NCI-H128 (cell line): ENCODE measurements around the gene KIZ.
"Not testable (repeated sequence)": the region's sequence is repeated elsewhere in the genome, so short reads cannot be mapped to it uniquely, and the experiment has no call there.

Experiments
- DNase-seq: peaks from one replicate; lab custom pipeline; 2025; ENCODE audit not compliant: unreplicated experiment; lab: John Stamatoyannopoulos, UW

Gene KIZ

DNA sequence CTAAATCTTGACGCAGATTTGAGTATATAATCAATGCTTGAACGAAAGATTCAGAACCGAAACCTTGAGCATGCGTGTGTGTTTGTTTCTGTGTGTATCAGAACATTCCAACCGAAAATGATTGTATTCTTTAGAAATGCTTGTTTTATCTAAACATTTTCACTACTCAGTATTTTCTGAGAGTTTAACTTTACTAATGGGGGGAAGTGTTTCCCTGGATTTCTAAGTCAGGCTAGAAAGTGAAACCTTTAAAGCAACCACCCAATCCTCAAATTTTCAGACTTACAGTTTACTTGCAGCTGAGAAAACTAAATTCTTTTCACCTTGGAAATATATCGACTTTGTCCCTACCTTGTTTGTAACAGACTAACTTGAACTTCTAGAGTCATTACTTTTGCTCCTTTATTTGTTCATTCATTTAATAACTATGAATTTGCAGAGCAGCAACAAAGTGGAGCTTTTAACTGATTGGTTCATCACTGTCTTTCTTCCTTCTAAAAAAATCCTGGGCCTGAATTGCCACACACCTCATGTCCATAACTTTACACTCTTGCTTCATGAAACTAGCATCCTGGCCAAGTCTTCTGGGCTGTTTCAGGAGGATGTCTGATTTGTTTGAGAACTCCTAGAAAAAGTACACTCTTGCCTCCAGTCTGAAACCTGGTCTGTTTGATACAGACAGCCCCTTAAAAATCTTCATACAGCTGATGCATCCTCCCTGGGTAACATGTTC is 99.5 kb downstream of the KIZ start:
- DNase-seq = no peak

DNA sequence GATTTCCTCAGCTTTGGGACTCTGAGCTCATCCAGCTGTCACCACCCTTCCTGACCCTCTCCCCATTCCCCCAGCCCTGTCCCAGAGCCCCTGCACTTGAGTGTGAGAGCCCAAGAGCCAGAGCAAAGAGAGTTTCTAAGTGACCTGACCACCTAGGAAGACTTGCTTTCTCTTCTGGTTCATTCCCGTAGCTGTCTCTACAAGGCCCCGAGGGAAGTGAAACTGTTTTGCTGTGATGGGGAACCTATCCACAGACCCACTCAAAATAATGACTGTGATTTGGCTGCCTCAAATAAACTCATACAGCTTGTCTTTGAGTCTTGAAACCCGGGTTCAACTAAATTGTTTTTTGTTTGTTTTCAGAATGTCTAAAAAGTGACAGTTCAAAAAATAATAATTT is 102.6 kb downstream of the KIZ start:
- no peak for DNase-seq

DNA sequence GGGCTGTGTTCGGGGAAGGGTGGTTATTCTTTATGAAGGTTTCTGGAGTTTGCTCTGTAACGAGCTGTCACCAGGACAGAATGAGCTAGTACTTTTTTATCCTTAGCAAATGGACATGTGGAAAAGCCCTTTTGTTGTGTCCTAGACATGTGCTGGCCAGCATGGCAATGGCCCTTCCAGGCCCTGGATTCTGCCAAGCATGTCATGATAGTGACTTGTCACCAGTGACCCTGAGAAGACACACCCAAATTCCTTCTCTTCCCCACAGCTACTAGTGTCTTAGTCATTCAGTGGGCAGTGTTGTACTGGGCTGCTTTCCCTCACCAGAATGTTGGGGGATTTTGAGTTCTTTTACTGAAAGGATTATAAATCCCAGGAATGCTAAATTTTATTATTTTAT is 103.3 kb downstream of the KIZ start:
- DNase-seq = no peak

DNA sequence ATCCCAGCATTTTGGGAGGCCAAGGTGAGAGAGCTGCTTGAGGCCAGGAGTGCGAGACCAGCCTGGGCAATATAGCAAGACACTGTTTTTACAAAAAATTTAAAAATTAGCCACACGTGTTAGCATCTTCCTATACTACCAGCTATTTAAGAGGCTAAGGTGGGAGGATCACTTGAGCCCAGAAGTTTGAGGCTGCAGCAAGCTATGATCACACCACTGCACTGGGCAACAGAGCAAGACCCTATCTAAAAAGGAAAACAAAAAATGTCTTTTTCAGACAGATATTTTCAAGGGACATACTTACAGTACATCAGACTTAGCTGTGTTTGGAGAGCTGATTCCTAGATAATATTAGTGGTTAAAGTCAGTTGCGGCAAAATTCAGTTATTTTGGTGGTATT is 104.3 kb downstream of the KIZ start:
- no peak for DNase-seq

DNA sequence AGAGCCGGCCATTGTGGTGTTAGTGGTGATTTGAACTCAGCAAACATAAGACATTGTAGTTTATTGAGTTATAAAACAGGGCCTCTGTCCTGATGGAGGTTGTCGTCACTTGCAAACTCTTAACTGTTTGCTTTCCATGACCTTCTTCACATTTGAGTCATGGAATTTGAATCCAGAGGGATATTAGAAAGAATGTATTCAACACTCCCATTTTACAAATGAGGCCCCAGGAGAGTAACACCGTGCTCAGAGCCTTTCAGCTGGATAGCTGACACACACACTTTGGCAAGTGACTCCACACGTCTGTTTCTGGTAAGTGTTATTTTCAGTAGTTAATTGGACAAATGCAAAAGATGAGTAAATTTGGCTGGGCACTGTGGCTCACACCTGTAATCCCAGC is 104.8 kb downstream of the KIZ start:
- DNase-seq = no peak

DNA sequence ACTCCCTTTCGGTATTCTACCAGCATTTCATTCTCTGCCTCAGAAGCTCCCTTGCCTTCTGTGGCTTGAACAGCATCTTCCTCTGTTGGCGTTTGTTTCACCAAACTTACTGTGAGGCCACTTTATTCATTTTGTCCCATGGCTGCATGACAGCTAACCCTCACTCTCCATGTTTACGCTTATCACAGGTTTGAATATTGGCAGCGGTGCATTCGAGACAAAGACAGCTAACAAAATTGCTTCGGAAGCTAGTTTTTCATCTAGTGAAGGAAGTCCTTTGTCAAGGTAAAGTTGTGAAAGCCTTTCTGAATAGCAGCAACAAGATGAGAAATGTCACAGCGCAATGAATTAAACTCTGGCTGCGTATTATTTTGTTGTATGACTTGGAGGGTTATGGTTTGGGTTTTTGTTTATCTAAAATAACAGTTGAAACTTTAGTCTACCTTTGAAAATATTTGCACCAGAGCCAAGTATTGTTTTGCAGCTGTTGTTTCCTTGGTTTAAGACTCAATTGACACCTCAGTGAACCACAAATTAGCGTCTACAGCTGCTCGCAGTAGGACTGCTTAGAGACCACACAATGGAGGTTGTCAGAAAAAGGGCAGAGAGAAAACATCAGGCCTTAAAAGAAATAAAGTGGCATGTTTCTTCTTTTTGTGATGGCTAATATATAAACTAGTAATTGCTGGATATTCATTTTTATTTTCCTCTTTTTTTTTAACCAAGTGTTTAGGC is 106.8 kb downstream of the KIZ start:
- no peak for DNase-seq

DNA sequence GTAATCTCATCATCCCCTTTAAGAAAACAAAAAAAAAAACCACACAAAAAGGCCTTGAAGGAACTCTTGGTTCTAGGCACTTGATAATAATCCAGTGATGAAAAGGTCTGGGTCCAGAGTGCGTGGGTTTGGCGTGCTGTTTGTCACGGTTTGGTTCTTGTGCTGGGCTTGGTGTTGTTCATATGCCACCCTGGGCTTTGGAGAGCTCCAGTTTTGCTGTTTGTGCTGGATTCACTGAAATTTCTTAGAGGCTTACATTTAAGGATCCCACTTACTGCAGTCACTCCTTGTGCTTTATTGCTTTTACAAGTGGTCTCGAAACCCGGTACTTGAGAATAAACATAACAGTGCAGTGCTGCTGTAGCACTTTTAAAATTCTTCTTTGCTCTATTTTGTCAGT is 108.4 kb downstream of the KIZ start:
- no peak for DNase-seq

DNA sequence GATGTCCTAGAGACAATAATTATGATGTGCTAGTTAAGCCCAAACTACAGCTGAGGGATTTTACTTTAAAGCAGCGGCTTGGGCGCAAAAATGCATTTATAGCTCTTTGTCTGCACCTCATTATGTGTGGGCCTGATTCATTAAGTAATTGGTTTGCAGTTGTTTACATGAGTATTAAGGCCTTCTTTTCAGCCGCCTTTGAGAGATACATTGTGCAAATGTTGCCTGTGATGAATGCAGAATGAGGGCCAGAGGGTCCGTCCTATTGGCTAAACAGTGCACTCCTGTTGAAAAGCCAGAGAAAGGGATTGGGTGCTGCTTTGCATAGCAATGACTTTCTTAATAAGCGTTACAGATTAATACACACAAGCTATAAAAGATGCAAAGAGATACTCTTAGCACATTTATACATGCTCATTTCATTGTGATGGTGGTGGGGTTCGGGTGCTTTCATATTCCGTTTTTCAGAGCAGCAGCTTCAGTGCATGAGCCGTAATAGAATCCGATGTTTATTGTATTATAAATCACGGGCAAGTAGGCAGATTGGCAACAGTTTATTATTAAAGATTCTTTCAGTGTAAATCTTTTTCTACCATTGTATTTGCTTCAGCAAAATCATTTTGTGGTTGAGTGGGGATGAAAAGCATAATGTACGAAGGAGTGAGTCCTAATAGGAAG is 109.1 kb downstream of the KIZ start:
- DNase-seq = no peak

DNA sequence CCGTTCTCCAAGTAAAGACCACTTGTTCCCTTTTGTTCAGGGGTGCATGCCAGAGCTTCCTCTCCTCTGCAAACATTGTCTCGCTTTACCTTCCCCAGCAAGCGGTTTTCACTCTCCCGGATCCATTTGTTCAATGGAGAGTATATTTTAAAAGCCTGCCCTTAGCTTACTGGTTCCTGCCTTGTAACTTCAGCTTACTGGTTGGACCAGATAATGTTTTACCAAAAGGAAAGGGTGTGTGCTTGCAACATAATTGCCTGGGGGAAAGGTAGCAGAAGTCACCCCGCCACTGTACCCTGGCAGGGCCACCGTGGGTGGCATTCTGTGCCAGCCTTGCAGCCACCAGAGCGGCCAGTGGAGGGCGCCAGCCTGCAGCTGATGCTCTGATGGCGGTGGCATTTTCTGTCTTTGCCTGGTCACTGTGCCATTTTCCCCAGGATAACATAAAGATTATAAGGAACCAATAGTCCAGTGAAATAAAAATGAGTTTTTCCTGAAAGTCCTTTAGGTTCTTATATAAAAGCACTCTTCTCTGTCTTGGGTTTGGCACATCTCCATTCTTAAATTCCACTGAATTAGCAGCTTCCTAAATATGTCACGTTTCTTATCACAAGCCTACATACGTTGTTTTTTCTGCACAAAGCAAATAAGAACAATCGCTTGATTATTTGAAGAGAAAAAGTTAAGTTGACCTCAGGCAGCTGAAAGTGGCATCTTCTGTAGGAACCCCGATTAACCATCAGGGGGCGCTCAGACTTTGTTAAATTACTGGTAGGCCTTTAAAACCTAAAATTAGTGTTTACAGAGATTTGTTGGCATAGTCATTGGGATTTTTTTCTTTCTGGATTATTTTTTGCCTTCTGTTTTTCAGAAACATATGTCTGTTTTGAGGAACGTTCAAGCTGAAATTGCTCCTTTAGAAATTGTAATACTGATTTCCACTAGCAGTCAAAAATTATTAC is 109.9 kb downstream of the KIZ start:
- peak; percentile 42 for DNase-seq

DNA sequence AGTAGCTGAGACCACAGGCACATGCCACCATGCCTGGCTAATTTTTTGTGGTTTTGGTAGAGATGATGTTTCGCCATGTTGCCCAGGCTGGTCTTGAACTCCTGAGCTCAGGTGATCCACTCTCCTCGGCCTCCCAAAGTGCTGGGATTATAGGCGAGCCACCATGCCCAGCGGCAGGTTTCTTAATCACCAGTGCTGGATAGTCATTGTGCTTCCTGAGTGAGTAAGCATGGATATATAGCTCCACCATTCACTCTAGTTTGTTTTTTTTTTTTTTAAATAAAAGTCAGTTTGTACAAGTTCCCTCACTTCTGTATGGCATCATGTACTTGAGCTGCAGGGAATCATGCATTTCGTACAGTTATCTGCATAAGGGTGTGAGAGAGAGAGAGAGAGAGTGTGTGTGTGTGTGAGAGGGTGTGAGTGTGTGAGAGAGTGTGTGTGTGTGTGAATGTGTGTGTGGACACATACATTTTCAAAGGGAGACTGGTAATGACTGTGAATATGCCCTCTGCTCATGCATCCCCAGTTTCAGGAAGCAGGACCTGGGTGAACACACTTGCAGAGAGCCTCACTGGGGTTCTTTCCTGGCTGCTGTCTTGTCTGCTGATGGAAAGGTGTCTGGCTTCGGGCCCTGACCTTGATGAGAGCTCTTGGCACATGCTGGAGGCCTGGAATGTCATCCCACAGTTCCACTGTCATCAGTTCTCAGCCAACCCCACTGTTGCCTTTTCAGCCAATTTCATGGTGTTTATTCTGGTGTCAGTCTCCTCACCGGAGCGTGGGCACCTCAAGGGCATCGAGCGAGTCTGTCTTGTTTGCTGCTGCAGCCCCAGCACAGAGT is 112.3 kb downstream of the KIZ start:
- no peak for DNase-seq

DNA sequence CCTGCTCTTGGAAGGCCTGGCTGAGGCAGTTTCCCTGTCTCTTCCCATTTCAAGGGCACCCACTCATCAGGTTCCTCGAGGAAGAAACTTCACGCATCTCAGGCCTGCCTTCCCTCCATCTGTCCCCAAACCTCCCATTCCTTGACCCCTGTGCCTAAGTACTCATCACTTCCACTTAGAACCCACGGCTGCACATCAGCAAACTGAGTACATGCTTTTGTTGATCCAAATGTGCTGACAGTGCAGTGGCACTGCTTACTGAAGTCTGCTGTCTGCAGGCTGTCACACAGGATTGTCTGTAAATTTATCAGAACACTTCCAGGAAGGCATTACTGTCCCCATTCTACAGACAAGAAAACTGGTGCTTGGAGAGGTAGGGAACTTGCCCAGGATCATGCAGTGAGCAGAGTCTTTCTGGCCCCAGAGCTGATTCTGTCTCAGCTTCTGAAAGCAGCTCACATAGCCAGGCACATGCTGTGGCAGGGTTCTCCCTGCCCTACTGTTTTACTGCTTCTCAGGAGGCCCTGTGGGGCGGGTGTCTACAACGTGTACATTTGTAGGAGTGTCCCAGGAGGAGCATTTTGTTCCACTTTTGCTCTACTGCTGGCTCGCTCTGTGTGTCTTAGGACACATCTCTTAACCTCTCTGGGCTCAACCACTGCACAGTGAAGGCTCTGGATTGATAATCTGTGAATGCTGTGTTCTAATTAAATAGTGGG is 113.1 kb downstream of the KIZ start:
- no peak for DNase-seq

DNA sequence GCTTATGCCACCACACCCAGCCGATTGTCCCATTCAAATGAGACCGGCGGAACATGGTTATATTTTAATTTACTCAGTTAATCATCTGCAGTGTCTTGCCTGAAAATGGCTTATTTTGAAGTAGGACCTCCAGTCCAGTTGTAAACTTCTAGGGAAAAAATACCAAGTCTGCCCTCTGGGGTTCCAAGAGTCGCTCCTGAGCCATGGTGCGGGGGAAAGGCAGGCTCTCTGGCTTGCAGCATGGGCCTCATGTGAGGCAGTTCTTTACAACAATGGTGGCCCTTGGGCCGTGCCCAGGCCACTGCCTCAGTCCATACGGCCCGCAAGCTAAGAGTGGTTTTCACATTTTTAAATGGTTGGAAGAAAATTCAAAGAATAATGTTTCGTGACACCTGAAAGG is 114.5 kb downstream of the KIZ start:
- no peak for DNase-seq

DNA sequence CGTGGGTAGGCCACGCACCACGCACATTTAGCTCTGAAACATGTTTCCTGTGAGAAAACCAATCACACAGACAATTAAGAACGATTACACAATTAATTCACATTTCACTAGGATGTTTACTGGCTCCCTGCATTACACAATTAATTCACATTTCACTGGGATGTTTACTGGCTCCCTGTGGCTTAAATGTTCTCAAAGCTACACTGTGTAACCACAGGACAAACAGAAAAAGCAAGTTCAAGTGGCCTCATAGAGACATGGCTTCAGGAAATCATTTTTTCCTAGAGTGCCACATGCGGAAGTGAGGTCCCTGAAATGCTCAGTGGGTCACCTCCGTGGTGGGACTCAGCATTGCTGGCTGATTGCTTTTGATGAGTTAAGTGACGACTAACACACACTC is 115.5 kb downstream of the KIZ start:
- DNase-seq = peak; percentile 33

DNA sequence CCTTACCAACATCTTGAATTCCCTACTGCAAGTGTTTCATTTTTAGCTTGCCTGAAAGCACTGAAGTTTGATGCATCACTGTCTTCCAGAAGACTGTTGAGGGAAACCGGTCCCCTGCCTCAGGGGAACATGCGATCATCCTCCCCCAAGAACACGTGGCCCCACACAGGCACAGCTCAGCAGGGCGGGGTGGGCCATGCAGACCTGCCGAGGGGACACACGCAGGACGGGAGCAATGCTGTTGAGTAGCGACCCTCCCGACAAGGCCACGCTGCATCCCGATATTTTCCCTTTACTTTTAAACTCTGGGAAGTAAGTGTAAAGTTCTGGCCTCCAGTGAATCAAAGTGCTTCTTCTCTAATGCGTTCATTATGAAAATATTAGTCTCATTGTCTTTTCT is 117.9 kb downstream of the KIZ start:
- DNase-seq = no peak

DNA sequence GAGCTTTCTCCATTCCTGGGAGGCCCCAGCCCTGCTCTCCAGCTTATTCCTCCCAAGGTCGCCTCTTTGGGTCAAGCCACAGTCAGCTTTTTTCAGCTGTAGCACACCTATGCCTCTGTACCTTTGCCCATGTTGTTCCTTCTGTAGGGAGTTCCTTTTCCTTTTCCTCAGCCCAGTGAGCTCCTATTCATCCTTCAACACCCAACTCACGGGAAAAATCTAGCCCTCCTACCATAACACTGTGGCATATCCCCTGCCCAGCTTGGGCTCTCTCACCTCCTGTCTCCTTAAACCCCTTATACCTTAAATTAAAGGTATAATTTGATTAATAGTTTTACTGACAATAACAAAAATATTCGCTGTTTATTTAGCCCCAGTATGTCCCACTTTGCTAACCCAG is 118.9 kb downstream of the KIZ start:
- no peak for DNase-seq

DNA sequence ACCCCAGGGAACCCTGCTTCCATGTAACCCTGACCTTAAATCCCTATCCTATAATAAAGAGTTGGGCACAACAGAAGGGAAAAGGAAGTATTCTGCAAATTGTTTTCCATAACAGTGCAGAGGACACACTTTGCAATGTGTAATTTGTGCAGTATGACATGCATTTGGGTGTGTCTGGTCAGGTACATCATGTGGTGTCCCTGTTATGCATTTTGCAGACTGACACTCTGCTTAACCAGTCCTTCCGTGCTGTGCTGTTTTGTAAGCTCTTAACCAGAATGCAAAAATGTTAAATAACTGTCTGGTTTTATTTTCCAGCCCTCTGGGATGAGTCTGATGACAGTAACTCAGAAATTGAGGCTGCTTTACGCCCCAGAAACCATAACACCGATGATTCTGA is 120.3 kb downstream of the KIZ start:
- no peak for DNase-seq

DNA sequence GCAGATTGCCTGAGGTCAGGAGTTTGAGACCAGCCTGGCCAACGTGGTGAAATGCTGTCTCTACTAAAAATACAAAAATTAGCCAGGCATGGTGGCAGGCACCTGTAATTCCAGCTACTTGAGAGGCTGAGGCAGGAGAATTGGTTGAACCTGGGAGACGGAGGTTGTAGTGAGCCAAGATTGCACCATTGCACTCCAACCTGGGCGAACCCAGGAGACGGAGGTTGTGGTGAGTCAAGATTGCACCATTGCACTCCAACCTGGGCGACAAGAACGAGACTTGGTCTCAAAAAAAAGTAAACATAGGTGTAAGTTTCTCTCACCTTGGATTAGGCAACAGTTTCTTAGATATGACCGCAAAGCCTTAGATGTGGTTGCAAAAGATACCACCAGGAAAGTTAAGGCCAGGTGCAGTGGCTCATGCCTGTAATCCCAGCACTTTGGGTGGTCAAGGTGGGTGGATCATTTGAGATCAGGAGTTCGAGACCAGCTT is 121.8 kb downstream of the KIZ start:
- not testable (repeated sequence) for DNase-seq

DNA sequence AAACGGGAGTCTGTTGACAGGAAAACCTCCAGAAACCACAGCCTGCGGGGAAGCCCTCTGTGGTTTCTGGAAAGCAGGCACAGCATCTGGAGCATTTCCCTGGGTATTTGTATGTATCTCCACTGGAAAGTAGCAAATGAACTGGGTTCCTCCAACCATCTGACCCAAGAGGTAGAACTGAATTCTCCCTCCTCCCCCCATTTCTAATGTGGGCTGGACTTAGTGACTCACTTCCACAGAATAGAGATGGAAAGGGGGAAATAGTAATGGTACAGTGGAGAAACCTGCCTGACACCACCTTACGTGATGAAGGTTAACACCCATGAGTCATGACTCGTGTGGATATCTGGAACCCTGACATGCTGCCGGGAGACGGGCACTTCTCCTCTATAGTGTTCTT is 125.4 kb downstream of the KIZ start:
- DNase-seq = no peak

DNA sequence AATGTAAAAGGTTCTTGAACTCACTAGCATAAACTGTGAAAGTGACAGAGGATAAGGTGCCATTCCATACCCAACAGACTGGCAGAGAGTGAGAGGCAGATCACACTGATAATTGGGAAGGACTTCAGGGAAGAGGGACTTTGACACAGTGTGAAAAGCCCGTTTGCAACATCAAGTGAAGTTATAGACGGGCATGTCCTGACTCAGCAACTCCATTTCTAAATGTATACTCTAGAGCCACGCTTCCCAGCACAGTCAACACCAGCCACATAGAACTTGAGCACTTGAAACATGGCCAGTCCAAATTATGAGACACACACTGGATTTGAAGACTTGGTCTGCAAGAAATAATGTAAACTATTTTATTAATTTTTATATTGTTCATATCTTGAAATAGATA is 131.3 kb downstream of the KIZ start:
- DNase-seq = no peak
